ENCODE data around the gene APLF. TPM values are rescaled to one million over a fixed set of nuclear protein-coding genes. Genes with fewer than 3 reads are reported as not detected.

Gene APLF
- total RNA-seq, 2 experiments from 2014 or later, result 4.1 to 4.3 TPM

DNA sequence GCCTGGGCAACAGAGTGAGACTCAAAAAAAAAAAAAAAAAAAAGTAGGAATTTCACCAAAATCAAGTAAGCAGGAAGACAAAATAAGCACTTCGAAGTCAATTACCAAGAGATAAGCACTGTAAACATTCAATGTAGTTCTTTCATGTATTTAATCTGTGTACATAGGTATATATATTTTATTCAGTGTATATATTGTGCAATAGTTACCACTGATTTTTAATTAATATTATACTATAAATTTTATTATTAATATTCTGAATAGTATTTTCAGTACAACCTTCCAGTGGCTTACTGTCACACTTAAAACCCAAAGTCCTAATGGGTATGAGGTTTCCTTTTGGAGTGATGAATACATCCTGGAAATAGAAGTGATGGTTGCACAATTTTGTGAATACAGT lies 9.1 kb downstream of the APLF start:
- Histone ChIP-seq H3K27ac (ENCODE audit: low read depth in 1 of 2, low read length in 2 of 2) (no peak overlapping the region), H3K36me3 (ENCODE audit: insufficient read depth, low read length) (no peaks in the 10 kb centered on the region), H3K4me1 (ENCODE audit: insufficient read depth, low read length) (no peaks in the 10 kb centered on the region), H3K4me3 (ENCODE audit: low read length) (no peak overlapping the region), H3K27me3 (ENCODE audit: control insufficient read depth in 1 of 2, insufficient read depth in 2 of 2, low read length in 2 of 2) (no peaks in the 10 kb centered on the region), H3K9me3 (ENCODE audit: control insufficient read depth in 1 of 2, insufficient read depth in 1 of 2, low read length in 2 of 2) (no peaks in the 10 kb centered on the region)
- CTCF ChIA-PET, result interaction anchor here (0.6 to 1.1 kb wide), 2 partner anchors 39 to 143 kb away, joined by 3 to 5 read pairs; no protein-coding TSS in a partner anchor
- POLR2A ChIA-PET, result no interaction called here
- DNase-seq (no peak), ATAC-seq (ENCODE audit: poor library complexity) (no peak)
- no peak overlapping the region for H3K27ac Mint-ChIP-seq
- H3K27me3 Mint-ChIP-seq, result no peaks in the 10 kb centered on the region
- intact Hi-C loops (cut with DNase I, micrococcal nuclease), result no loop called here
- no peaks in the 10 kb centered on the region for H3K9me3 Mint-ChIP-seq
- no peaks in the 10 kb centered on the region for H3K36me3 Mint-ChIP-seq (ENCODE audit: low read depth)
- no peaks in the 10 kb centered on the region for H3K4me1 Mint-ChIP-seq (ENCODE audit: low read depth)
- TF ChIP-seq CTCF (IDR thresholded peaks at IDR 0.05), result no peak
- H3K4me3 Mint-ChIP-seq, result no peak overlapping the region

GRCh38 chr2:68478688-68479087 lies 11.3 kb downstream of the APLF start:
- Histone ChIP-seq H3K9me3 (ENCODE audit: control insufficient read depth in 1 of 2, insufficient read depth in 1 of 2, low read length in 2 of 2) (no peaks in the 10 kb centered on the region), H3K27ac (ENCODE audit: low read depth in 1 of 2, low read length in 2 of 2) (no peak overlapping the region), H3K27me3 (ENCODE audit: control insufficient read depth in 1 of 2, insufficient read depth in 2 of 2, low read length in 2 of 2) (no peaks in the 10 kb centered on the region), H3K36me3 (ENCODE audit: insufficient read depth, low read length) (no peaks in the 10 kb centered on the region), H3K4me1 (ENCODE audit: insufficient read depth, low read length) (peaks cover 3% of the 10 kb centered on the region), H3K4me3 (ENCODE audit: low read length) (no peak overlapping the region)
- TF ChIP-seq CTCF (IDR thresholded peaks at IDR 0.05), result no peak
- no peaks in the 10 kb centered on the region for H3K36me3 Mint-ChIP-seq (ENCODE audit: low read depth)
- H3K4me1 Mint-ChIP-seq (ENCODE audit: low read depth), result no peaks in the 10 kb centered on the region
- no peak overlapping the region for H3K27ac Mint-ChIP-seq
- no peaks in the 10 kb centered on the region for H3K9me3 Mint-ChIP-seq
- POLR2A ChIA-PET, result interaction anchor here (0.6 to 1.6 kb wide), 2 partner anchors 10 to 11 kb away, joined by 3 to 8 read pairs; partner anchors contain the start of genes APLF and FBXO48
- intact Hi-C loops (cut with DNase I, micrococcal nuclease), result no loop called here
- no peaks in the 10 kb centered on the region for H3K27me3 Mint-ChIP-seq
- ATAC-seq (ENCODE audit: poor library complexity), result no peak
- H3K4me3 Mint-ChIP-seq, result no peak overlapping the region
- CTCF ChIA-PET, result no interaction called here
- DNase-seq, result no peak

- Histone ChIP-seq H3K4me3 (ENCODE audit: low read length) (no peak overlapping the region), H3K9me3 (ENCODE audit: control insufficient read depth in 1 of 2, insufficient read depth in 1 of 2, low read length in 2 of 2) (no peaks in the 10 kb centered on the region), H3K36me3 (ENCODE audit: insufficient read depth, low read length) (no peaks in the 10 kb centered on the region), H3K4me1 (ENCODE audit: insufficient read depth, low read length) (peaks cover 3% of the 10 kb centered on the region), H3K27me3 (ENCODE audit: control insufficient read depth in 1 of 2, insufficient read depth in 2 of 2, low read length in 2 of 2) (no peaks in the 10 kb centered on the region), H3K27ac (ENCODE audit: low read depth in 1 of 2, low read length in 2 of 2) (no peak overlapping the region)
- intact Hi-C loops (cut with DNase I, micrococcal nuclease), result no loop called here
- CTCF ChIA-PET, result interaction anchor here (1.0 kb wide), 1 partner anchor 218 kb away, joined by 3 read pairs; no protein-coding TSS in a partner anchor
- Mint-ChIP-seq H3K36me3 (ENCODE audit: low read depth) (no peaks in the 10 kb centered on the region), H3K9me3 (no peaks in the 10 kb centered on the region), H3K27me3 (no peaks in the 10 kb centered on the region), H3K4me3 (no peak overlapping the region), H3K27ac (no peak overlapping the region), H3K4me1 (ENCODE audit: low read depth) (no peaks in the 10 kb centered on the region)
- POLR2A ChIA-PET, result no interaction called here
- ATAC-seq (ENCODE audit: poor library complexity), result no peak
- DNase-seq, result no peak
- no peak for TF ChIP-seq CTCF (IDR thresholded peaks at IDR 0.05)
Measured at GRCh38 chr2:68482296-68482820, 15.0 kb downstream of the APLF start.

All from CD4-positive, alpha-beta T cell (primary cell).